SK-N-SH (cell line): ENCODE data around the gene TBX2. TPM values are rescaled to one million over a fixed set of nuclear protein-coding genes. Genes with fewer than 3 reads are reported as not detected.
"Not testable (repeated sequence)": the region's sequence is repeated elsewhere in the genome, so short reads cannot be mapped to it uniquely, and the experiment has no call there.

ENCODE experiments used
- CTCF ChIA-PET: fragments of 300-600, 350-600 bp; formaldehyde crosslinking; extraction: SDS; loops from one replicate; lab custom pipeline; 2021; lab: Yijun Ruan, JAX
- POLR2A ChIA-PET: fragments of 350-600 bp; sonication (Branson Sonifier 250); formaldehyde crosslinking; extraction: SDS; loops from one replicate; lab custom pipeline; 2020; ENCODE audit warnings: antibody characterized with exemption, inconsistent platforms; lab: Yijun Ruan, JAX
- DNase-seq: peaks from one replicate; pipeline ENCODE4 v3.0.0; 2012
- H2AFZ ChIP-seq: fragments of 200-600 bp; sonication (generic); 2 replicates; pipeline ENCODE4 v1.8.1; 2016; ENCODE audit warnings: antibody characterized with exemption, mild to moderate bottlenecking, low read depth
- H3F3A ChIP-seq: fragments of 200-600 bp; sonication (generic); replicated peaks from 2 replicates; pipeline ENCODE3; 2016; ENCODE audit warnings: antibody characterized with exemption, mild to moderate bottlenecking; ENCODE audit not compliant: insufficient read depth
- H3K27ac ChIP-seq, 2 experiments: fragments of 200-500 bp in 1 of 2; fragments of 200-600 bp in 1 of 2; sonication (Bioruptor generic) in 1 of 2; sonication (generic), shearing (Covaris generic) in 1 of 2; 2 replicates each; pipeline versions ENCODE4 v1.5.1 to v1.6.1; 2014 to 2016; ENCODE audit warnings: low read depth in 2 of 2, inconsistent platforms in 1 of 2, low read length in 1 of 2, mild to moderate bottlenecking in 1 of 2, mixed read lengths in 1 of 2
- H3K27me3 ChIP-seq: fragments of 200-600 bp; sonication (generic), shearing (Covaris generic); 2 replicates; pipeline ENCODE4 v1.6.1; 2016; ENCODE audit warnings: mixed run types; ENCODE audit not compliant: insufficient read depth
- H3K36me3 ChIP-seq, 2 experiments: fragments of 200-500 bp in 1 of 2; fragments of 200-600 bp in 1 of 2; sonication (Bioruptor generic) in 1 of 2; sonication (generic) in 1 of 2; replicated peaks in 1 of 2; 2 replicates each; pipeline versions ENCODE3 to v1.5.1; 2014 to 2016; ENCODE audit warnings: low read length in 1 of 2, mild to moderate bottlenecking in 1 of 2; ENCODE audit not compliant: insufficient read depth in 2 of 2, control insufficient read depth in 1 of 2
- H3K4me1 ChIP-seq, 2 experiments: fragments of 200-500 bp in 1 of 2; fragments of 200-600 bp in 1 of 2; sonication (Bioruptor generic) in 1 of 2; sonication (generic), shearing (Covaris generic) in 1 of 2; 2 replicates each; pipeline versions ENCODE4 v1.5.1 to v1.6.1; 2014 to 2016; ENCODE audit warnings: low read depth in 1 of 2, low read length in 1 of 2, mixed run types in 1 of 2; ENCODE audit not compliant: insufficient read depth in 2 of 2, control insufficient read depth in 1 of 2
- H3K4me2 ChIP-seq: fragments of 200-600 bp; sonication (generic), shearing (Covaris generic); 2 replicates; pipeline ENCODE4 v1.6.1; 2017; ENCODE audit warnings: mixed run types
- H3K4me3 ChIP-seq, 2 experiments: fragments of 200-500 bp in 1 of 2; fragments of 200-600 bp in 1 of 2; sonication (Bioruptor generic) in 1 of 2; sonication (generic), shearing (Covaris generic) in 1 of 2; 2 replicates each; pipeline versions ENCODE4 v1.5.1 to v1.8.1; 2014 to 2016; ENCODE audit warnings: low read depth in 2 of 2, inconsistent platforms in 1 of 2, low read length in 1 of 2, mild to moderate bottlenecking in 1 of 2, mixed read lengths in 1 of 2, moderate library complexity in 1 of 2
- H3K79me2 ChIP-seq: fragments of 200-600 bp; sonication (generic); 2 replicates; pipeline ENCODE4 v1.8.1; 2017; ENCODE audit warnings: mild to moderate bottlenecking; ENCODE audit not compliant: insufficient read depth
- H3K9ac ChIP-seq: fragments of 200-600 bp; sonication (generic); 2 replicates; pipeline ENCODE4 v1.6.1; 2017; ENCODE audit warnings: mixed run types
- H3K9me2 ChIP-seq: fragments of 200-600 bp; sonication (generic); 2 replicates; pipeline ENCODE4 v1.6.1; 2017; ENCODE audit warnings: mixed run types
- H3K9me3 ChIP-seq: fragments of 200-600 bp; sonication (generic); 2 replicates; pipeline ENCODE4 v1.6.1; 2017; ENCODE audit warnings: mixed run types, mild to moderate bottlenecking, moderate library complexity
- H4K20me1 ChIP-seq: fragments of 200-600 bp; sonication (generic); 2 replicates; pipeline ENCODE4 v1.6.1; 2017; ENCODE audit warnings: mild to moderate bottlenecking, mixed run types; ENCODE audit not compliant: insufficient read depth
- GABPA ChIP-seq: IDR thresholded peaks from 2 replicates; pipeline ENCODE4 v1.4.0; 2012; ENCODE audit warnings: low read depth, mild to moderate bottlenecking
- MEF2A ChIP-seq: IDR thresholded peaks from 2 replicates; pipeline ENCODE4 v1.4.0; 2012; ENCODE audit warnings: low read depth, borderline replicate concordance
- RAD21 ChIP-seq: IDR thresholded peaks from 2 replicates; pipeline ENCODE4 v1.6.1; 2012; ENCODE audit warnings: mild to moderate bottlenecking, low read length
- WGBS: methylation state at CpG from one replicate; pipeline ENCODE4 v1.1.6; 2017; ENCODE audit warnings: low lambda C conversion rate; 5-methylcytosine and 5-hydroxymethylcytosine counted together
- polyA plus RNA-seq, 3 experiments: library from polyadenylated mRNA; depleted of rRNA; stranded (reverse); fragments of >200 nt; gene quantifications; 2 replicates each; pipeline ENCODE4 v1.2.3, GENCODE V29; 2012
- TF ChIP-seq, protein P1 (sequence below): fragments of 200-600 bp; sonication (generic); IDR thresholded peaks from 2 replicates; pipeline ENCODE4 v1.6.1; 2017; ENCODE audit warnings: antibody characterized with exemption, mild to moderate bottlenecking, moderate library complexity

Gene TBX2
- polyA plus RNA-seq, 1 of the 3 experiments (the other 2 are of a cell fraction), result 57.8 TPM

DNA sequence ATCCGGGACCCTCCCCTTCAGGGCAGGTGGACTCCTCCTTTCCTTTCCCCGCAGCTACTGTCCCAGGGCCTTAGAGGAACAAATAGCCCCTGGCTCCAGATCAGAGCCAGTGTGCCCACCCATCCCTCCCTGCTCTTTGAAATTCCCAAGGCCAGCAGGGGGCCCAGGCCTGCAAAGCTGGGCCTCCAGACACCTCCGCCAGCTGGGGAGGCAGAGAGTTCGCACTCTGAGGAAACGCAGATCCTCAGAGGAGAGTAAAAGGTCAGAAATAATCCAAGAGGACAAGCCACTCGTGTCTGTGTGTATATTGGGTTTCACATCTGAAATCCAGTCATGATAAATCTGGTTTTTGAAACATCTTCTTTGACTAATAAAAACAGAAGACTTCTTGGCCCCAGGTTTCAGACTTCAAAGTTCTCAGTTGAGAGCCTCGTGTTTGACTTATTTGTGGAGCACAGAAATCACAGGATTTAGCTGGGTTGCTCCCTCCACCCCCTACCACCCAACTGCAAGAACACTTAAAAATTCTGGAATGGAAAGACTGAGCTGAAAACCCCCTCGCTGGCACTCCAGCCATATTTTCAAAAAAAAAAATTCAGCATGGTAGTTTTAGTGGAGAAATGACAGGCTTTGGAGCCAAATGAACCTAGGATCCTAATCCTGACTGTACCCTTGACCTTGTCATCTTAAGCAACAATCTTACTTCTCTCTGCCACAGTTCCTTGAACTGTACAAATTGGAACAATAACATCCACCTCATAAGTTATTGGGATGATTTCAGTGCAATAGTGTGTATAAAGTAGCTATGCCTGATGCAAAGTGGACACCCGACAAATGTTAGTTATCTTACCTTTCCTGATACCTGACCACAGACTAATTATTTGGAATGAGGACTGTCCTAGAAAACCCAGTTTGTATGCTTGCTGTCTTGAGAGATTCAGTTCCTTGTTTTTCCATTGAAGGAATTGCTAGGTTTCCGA, 44.5 kb upstream of the TBX2 start:
- no peaks in the 10 kb centered on the region for H4K20me1 ChIP-seq
- DNase-seq, result no peak
- H3K9ac ChIP-seq, result no peak overlapping the region
- peak; percentile 8; the same call in 1 of the 2 replicates for TF ChIP-seq MEF2A
- TF ChIP-seq, protein P1, sequence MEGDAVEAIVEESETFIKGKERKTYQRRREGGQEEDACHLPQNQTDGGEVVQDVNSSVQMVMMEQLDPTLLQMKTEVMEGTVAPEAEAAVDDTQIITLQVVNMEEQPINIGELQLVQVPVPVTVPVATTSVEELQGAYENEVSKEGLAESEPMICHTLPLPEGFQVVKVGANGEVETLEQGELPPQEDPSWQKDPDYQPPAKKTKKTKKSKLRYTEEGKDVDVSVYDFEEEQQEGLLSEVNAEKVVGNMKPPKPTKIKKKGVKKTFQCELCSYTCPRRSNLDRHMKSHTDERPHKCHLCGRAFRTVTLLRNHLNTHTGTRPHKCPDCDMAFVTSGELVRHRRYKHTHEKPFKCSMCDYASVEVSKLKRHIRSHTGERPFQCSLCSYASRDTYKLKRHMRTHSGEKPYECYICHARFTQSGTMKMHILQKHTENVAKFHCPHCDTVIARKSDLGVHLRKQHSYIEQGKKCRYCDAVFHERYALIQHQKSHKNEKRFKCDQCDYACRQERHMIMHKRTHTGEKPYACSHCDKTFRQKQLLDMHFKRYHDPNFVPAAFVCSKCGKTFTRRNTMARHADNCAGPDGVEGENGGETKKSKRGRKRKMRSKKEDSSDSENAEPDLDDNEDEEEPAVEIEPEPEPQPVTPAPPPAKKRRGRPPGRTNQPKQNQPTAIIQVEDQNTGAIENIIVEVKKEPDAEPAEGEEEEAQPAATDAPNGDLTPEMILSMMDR, result 0 out of 2 replicates have a peak, but pooled peaks have one; percentile 23
- no peak for TF ChIP-seq GABPA
- TF ChIP-seq RAD21, result peak; percentile 9; the same call in 1 of the 2 replicates
- TF ChIP-seq, all 33 proteins: peak for 3
- Histone ChIP-seq H2AFZ (no peak overlapping the region), H3K9me2 (no peaks in the 10 kb centered on the region), H3F3A (peaks cover 8% of the 10 kb centered on the region), H3K27ac (no peak overlapping the region), H3K4me2 (no peak overlapping the region), H3K4me1 (peaks cover 9 to 17% of the 10 kb centered on the region in 2 experiments; a peak in 1 of 4 replicates), H3K9me3 (no peaks in the 10 kb centered on the region), H3K27me3 (no peaks in the 10 kb centered on the region), H3K4me3 (no peak overlapping the region), H3K36me3 (no peaks in the 10 kb centered on the region), H3K79me2 (no peaks in the 10 kb centered on the region)
- WGBS, result 89% methylated on average over 10 of the region's 10 CpGs
- ChIA-PET CTCF (interaction anchor here (1.6 to 2.7 kb wide), 2 partner anchors 9 to 10 kb away, joined by 3 to 11 read pairs; no protein-coding TSS in a partner anchor), POLR2A (no interaction called here)

DNA sequence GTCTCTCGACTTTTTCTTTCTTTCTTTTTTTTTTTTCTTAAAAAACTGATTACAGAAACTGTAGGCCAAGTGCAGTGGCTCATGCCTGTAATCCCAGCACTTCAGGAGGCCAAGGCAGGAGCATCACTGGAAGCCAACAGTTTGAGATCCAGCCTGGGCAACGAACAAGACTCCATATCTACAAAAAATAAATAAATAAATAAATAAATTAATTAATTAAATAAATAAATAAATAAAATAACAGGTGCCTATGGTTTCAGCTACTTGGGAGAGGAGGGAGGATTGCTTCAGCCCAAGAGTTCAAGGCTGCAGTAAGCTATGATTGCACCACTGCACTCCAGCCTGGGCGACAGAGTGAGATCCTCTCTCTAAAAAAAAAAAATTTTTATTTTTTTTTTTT, 42.6 kb upstream of the TBX2 start:
- H3K4me2 ChIP-seq, DNase-seq, H2AFZ ChIP-seq, H3K79me2 ChIP-seq, H3K9me2 ChIP-seq, H3K9ac ChIP-seq, H3K9me3 ChIP-seq, H3K4me3 ChIP-seq, H3F3A ChIP-seq, POLR2A ChIA-PET, H3K27me3 ChIP-seq, H4K20me1 ChIP-seq, H3K36me3 ChIP-seq: not testable (repeated sequence)
- Histone ChIP-seq H3K4me1 (peaks cover 9 to 17% of the 10 kb centered on the region in 2 experiments; a peak in 1 of 4 replicates), H3K27ac (peak overlapping the region in 1 of 2 experiments; percentile 41; a peak in 2 of 4 replicates)
- 85% methylated on average over 3 of the region's 3 CpGs for WGBS
- CTCF ChIA-PET, result interaction anchor here (2.7 kb wide), 1 partner anchor 9 kb away, joined by 11 read pairs; no protein-coding TSS in a partner anchor

DNA sequence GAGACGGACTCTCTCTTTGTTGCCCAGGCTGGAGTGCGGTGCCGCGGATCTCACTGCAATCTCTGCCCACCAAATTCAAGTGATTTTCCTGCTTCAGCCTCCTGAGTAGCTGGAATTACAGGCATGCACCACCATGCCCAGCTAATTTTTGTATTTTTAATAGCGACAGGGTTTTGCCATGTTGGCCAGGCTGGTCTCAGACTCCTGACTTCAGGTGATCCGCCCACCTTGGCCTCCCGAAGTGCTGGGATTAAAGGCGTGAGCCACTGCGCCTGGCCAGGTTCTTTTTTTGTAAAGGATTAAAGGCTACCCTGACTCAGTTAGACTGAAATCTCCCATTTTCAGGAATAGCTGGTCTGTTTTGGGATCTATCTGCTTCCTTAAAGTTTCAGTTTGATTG, 40.1 kb upstream of the TBX2 start:
- POLR2A ChIA-PET, H2AFZ ChIP-seq, H3K27ac ChIP-seq, H3K9ac ChIP-seq, H3K4me2 ChIP-seq, H3K9me3 ChIP-seq, H3F3A ChIP-seq, H3K9me2 ChIP-seq, H4K20me1 ChIP-seq, H3K79me2 ChIP-seq, H3K27me3 ChIP-seq, DNase-seq, H3K36me3 ChIP-seq, H3K4me3 ChIP-seq, H3K4me1 ChIP-seq: not testable (repeated sequence)
- CTCF ChIA-PET, result interaction anchor here (0.8 to 2.2 kb wide), 17 partner anchors 9 to 639 kb away, joined by 3 to 13 read pairs (median 5); no protein-coding TSS in a partner anchor
- 95% methylated on average over 9 of the region's 9 CpGs for WGBS
